ENCODE results near the gene PPP2CA. TPM values are rescaled to one million over a fixed set of nuclear protein-coding genes. Genes with fewer than 3 reads are reported as not detected.

Gene PPP2CA
- total RNA-seq, 2 experiments from 2014 or later: 188 to 195 TPM

GRCh38 chr5:134268919-134269318 lies 43.0 kb upstream of the PPP2CA start:
- ATAC-seq (ENCODE audit: poor library complexity): no peak
- no peaks in the 10 kb centered on the region for H3K4me1 Mint-ChIP-seq (ENCODE audit: low read depth)
- no peak for DNase-seq
- ChIA-PET CTCF (no interaction called here), POLR2A (interaction anchor here (0.5 kb wide), 1 partner anchor 909 kb away, joined by 5 read pairs; no protein-coding TSS in a partner anchor)
- no peaks in the 10 kb centered on the region for H3K27me3 ChIP-seq (ENCODE audit: control insufficient read depth in 1 of 2, insufficient read depth in 2 of 2, low read length in 2 of 2)
- no peak overlapping the region for H3K27ac ChIP-seq (ENCODE audit: low read depth in 1 of 2, low read length in 2 of 2)
- H3K4me3 ChIP-seq (ENCODE audit: low read length): no peak overlapping the region
- H3K36me3 Mint-ChIP-seq (ENCODE audit: low read depth): no peaks in the 10 kb centered on the region
- intact Hi-C loops (cut with DNase I, micrococcal nuclease): no loop called here
- H3K4me1 ChIP-seq (ENCODE audit: insufficient read depth, low read length): no peaks in the 10 kb centered on the region
- H3K27me3 Mint-ChIP-seq: no peaks in the 10 kb centered on the region
- H3K9me3 ChIP-seq (ENCODE audit: control insufficient read depth in 1 of 2, insufficient read depth in 1 of 2, low read length in 2 of 2): peaks cover 4 to 5% of the 10 kb centered on the region in 2 experiments
- TF ChIP-seq, protein P1, sequence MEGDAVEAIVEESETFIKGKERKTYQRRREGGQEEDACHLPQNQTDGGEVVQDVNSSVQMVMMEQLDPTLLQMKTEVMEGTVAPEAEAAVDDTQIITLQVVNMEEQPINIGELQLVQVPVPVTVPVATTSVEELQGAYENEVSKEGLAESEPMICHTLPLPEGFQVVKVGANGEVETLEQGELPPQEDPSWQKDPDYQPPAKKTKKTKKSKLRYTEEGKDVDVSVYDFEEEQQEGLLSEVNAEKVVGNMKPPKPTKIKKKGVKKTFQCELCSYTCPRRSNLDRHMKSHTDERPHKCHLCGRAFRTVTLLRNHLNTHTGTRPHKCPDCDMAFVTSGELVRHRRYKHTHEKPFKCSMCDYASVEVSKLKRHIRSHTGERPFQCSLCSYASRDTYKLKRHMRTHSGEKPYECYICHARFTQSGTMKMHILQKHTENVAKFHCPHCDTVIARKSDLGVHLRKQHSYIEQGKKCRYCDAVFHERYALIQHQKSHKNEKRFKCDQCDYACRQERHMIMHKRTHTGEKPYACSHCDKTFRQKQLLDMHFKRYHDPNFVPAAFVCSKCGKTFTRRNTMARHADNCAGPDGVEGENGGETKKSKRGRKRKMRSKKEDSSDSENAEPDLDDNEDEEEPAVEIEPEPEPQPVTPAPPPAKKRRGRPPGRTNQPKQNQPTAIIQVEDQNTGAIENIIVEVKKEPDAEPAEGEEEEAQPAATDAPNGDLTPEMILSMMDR (IDR thresholded peaks at IDR 0.05): no peak
- no peak overlapping the region for H3K27ac Mint-ChIP-seq
- peaks cover 4% of the 10 kb centered on the region for H3K9me3 Mint-ChIP-seq
- no peaks in the 10 kb centered on the region for H3K36me3 ChIP-seq (ENCODE audit: insufficient read depth, low read length)
- H3K4me3 Mint-ChIP-seq: no peak overlapping the region

GRCh38 chr5:134268019-134268601 lies 42.2 kb upstream of the PPP2CA start:
- no peak overlapping the region for H3K27ac ChIP-seq (ENCODE audit: low read depth in 1 of 2, low read length in 2 of 2)
- Mint-ChIP-seq H3K4me3 (no peak overlapping the region), H3K4me1 (ENCODE audit: low read depth) (no peaks in the 10 kb centered on the region), H3K9me3 (peaks cover 4% of the 10 kb centered on the region), H3K27me3 (no peaks in the 10 kb centered on the region), H3K36me3 (ENCODE audit: low read depth) (no peaks in the 10 kb centered on the region), H3K27ac (no peak overlapping the region)
- POLR2A ChIA-PET: interaction anchor here (0.5 kb wide), 1 partner anchor 908 kb away, joined by 5 read pairs; no protein-coding TSS in a partner anchor
- intact Hi-C loops (cut with DNase I, micrococcal nuclease): no loop called here
- no peaks in the 10 kb centered on the region for H3K27me3 ChIP-seq (ENCODE audit: control insufficient read depth in 1 of 2, insufficient read depth in 2 of 2, low read length in 2 of 2)
- H3K4me3 ChIP-seq (ENCODE audit: low read length): no peak overlapping the region
- peaks cover 4 to 12% of the 10 kb centered on the region in 2 experiments for H3K9me3 ChIP-seq (ENCODE audit: control insufficient read depth in 1 of 2, insufficient read depth in 1 of 2, low read length in 2 of 2)
- no peaks in the 10 kb centered on the region for H3K36me3 ChIP-seq (ENCODE audit: insufficient read depth, low read length)
- DNase-seq (no peak), ATAC-seq (ENCODE audit: poor library complexity) (no peak)
- TF ChIP-seq, protein P1 (IDR thresholded peaks at IDR 0.05): no peak
- CTCF ChIA-PET: interaction anchor here (1.6 kb wide), 1 partner anchor 11 kb away, joined by 4 read pairs; no protein-coding TSS in a partner anchor
- no peaks in the 10 kb centered on the region for H3K4me1 ChIP-seq (ENCODE audit: insufficient read depth, low read length)

- Histone ChIP-seq H3K4me3 (ENCODE audit: low read length) (no peak overlapping the region), H3K4me1 (ENCODE audit: insufficient read depth, low read length) (no peaks in the 10 kb centered on the region), H3K27ac (ENCODE audit: low read depth in 1 of 2, low read length in 2 of 2) (no peak overlapping the region), H3K9me3 (ENCODE audit: control insufficient read depth in 1 of 2, insufficient read depth in 1 of 2, low read length in 2 of 2) (peaks cover 4 to 14% of the 10 kb centered on the region in 2 experiments), H3K36me3 (ENCODE audit: insufficient read depth, low read length) (no peaks in the 10 kb centered on the region), H3K27me3 (ENCODE audit: control insufficient read depth in 1 of 2, insufficient read depth in 2 of 2, low read length in 2 of 2) (no peaks in the 10 kb centered on the region)
- Mint-ChIP-seq H3K36me3 (ENCODE audit: low read depth) (no peaks in the 10 kb centered on the region), H3K27ac (no peak overlapping the region), H3K4me1 (ENCODE audit: low read depth) (no peaks in the 10 kb centered on the region), H3K4me3 (no peak overlapping the region), H3K9me3 (peaks cover 7% of the 10 kb centered on the region), H3K27me3 (no peaks in the 10 kb centered on the region)
- no peak for DNase-seq
- CTCF ChIA-PET: interaction anchor here (1.6 kb wide), 1 partner anchor 12 kb away, joined by 4 read pairs; no protein-coding TSS in a partner anchor
- intact Hi-C loops (cut with DNase I, micrococcal nuclease): no loop called here
- ATAC-seq (ENCODE audit: poor library complexity): no peak
- POLR2A ChIA-PET: interaction anchor here (1.2 kb wide), 1 partner anchor 74 kb away, joined by 3 read pairs; no protein-coding TSS in a partner anchor
- TF ChIP-seq, protein P1 (IDR thresholded peaks at IDR 0.05): no peak
Measured at GRCh38 chr5:134267366-134268018, 41.6 kb upstream of the PPP2CA start.

Data from CD4-positive, alpha-beta T cell (primary cell).